ENCODE data around the gene RHOXF1. TPM values are rescaled to one million over a fixed set of nuclear protein-coding genes. Genes with fewer than 3 reads are reported as not detected.
"Not testable (repeated sequence)": the region's sequence is repeated elsewhere in the genome, so short reads cannot be mapped to it uniquely, and the experiment has no call there.

The RHOXF1 gene, protein sequence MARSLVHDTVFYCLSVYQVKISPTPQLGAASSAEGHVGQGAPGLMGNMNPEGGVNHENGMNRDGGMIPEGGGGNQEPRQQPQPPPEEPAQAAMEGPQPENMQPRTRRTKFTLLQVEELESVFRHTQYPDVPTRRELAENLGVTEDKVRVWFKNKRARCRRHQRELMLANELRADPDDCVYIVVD
- total RNA-seq, result 10 to 100 TPM in 1 of 2 donors, not detected in 1; 27.5 TPM

DNA sequence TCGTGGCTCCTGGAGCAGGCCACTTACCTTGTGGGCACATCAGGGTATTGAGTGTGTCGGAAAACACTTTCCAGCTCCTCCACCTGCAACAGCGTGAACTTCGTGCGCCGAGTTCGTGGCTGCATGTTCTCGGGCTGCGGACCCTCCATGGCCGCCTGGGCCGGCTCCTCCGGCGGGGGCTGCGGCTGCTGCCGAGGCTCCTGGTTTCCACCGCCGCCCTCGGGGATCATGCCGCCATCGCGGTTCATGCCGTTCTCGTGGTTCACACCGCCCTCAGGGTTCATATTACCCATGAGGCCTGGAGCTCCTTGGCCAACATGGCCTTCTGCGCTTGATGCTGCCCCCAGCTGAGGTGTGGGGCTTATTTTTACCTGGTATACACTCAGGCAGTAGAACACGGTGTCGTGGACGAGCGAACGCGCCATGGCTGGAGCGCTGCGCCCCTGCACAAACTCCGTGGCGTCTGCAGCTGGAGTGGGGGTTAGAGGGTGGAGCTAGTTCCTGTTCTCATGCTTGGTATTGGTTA lies at the start of gene RHOXF1:
Gene RHOXF1, minus strand, starts transcription at position 476 of the 526 bp plus-strand sequence. Its CDS starts 51 bp downstream, at position 425.
- no peak within 1 kb of the TSS for H3K4me3 ChIP-seq
- DNase-seq (ENCODE audit: low spot score), result no peak
- intact Hi-C loops (cut with DNase I), result no loop called here

DNA sequence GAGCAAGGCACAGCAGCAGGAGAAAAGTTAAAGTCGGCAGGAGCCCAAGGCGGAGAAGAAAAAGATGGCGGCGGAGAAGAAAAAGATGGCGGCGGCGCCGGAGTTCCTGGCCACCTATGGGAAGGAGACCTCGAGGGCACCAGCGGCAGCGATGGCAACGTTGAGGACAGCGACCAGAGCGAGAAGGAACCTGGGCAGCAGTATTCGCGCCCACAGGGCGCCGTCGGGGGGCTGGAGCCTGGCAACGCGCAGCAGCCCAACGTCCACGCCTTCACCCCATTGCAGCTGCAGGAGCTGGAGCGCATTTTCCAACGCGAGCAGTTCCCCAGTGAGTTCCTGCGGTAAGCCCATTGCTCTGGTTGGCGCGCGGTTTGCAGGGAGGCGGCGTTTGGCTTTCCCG lies 43.4 kb upstream of the RHOXF1 start:
- H3K27me3 ChIP-seq (replicated peaks; ENCODE audit: insufficient read depth); H3K4me1 ChIP-seq (replicated peaks); H3K4me3 ChIP-seq; DNase-seq (ENCODE audit: low spot score); intact Hi-C loops (cut with DNase I); H3K27ac ChIP-seq; H3K9me3 ChIP-seq; H3K36me3 ChIP-seq: not testable (repeated sequence)
- 95% methylated on average over 4 of the region's 33 CpGs for WGBS

More for the DNA sequence above, at the start of gene RHOXF1:
- TF ChIP-seq, protein P1, sequence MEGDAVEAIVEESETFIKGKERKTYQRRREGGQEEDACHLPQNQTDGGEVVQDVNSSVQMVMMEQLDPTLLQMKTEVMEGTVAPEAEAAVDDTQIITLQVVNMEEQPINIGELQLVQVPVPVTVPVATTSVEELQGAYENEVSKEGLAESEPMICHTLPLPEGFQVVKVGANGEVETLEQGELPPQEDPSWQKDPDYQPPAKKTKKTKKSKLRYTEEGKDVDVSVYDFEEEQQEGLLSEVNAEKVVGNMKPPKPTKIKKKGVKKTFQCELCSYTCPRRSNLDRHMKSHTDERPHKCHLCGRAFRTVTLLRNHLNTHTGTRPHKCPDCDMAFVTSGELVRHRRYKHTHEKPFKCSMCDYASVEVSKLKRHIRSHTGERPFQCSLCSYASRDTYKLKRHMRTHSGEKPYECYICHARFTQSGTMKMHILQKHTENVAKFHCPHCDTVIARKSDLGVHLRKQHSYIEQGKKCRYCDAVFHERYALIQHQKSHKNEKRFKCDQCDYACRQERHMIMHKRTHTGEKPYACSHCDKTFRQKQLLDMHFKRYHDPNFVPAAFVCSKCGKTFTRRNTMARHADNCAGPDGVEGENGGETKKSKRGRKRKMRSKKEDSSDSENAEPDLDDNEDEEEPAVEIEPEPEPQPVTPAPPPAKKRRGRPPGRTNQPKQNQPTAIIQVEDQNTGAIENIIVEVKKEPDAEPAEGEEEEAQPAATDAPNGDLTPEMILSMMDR (IDR thresholded peaks at IDR 0.05), result no peak
- TF ChIP-seq POLR2AphosphoS5 (IDR thresholded peaks at IDR 0.05) (no peak), POLR2A (IDR thresholded peaks at IDR 0.05) (no peak)
- WGBS, result 98% methylated on average over 12 of the region's 35 CpGs
- Histone ChIP-seq H3K9me3 (no peaks in the 10 kb centered on the region), H3K27me3 (replicated peaks; ENCODE audit: insufficient read depth) (no peaks in the 10 kb centered on the region), H3K36me3 (no peaks in the 10 kb centered on the region), H3K27ac (no peak within 1 kb of the TSS), H3K4me1 (replicated peaks) (no peaks in the 10 kb centered on the region)

DNA sequence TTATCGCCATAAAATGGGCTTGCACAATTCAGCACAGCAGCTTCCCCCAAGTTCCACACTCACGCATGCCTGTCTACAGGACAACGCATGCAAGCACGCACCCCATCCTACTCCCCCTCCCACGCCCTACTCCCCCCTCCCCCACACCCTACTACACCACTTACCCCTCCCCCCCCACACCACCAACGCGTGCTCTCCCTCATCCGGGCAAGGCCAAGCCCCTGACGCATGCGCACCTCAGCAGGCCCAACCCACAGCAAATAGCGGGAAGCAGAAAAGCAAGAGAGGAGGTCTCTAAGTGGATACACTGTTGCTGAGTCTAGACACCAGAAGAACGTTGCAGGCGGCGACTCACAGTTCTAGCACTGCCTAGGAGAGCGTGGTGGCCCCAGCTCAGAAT lies 42.6 kb upstream of the RHOXF1 start, which contains the start of gene RHOXF2:
Gene RHOXF2, plus strand, starts transcription at position 301 of the 400 bp plus-strand sequence. CDS start 138 bp downstream, outside the sequence.
- no CpG with 5 or more reads among the region's 15 CpGs for WGBS
- H3K4me1 ChIP-seq (replicated peaks); H3K4me3 ChIP-seq; H3K9me3 ChIP-seq; H3K27me3 ChIP-seq (replicated peaks; ENCODE audit: insufficient read depth); H3K27ac ChIP-seq; intact Hi-C loops (cut with DNase I); H3K36me3 ChIP-seq; DNase-seq (ENCODE audit: low spot score): not testable (repeated sequence)

DNA sequence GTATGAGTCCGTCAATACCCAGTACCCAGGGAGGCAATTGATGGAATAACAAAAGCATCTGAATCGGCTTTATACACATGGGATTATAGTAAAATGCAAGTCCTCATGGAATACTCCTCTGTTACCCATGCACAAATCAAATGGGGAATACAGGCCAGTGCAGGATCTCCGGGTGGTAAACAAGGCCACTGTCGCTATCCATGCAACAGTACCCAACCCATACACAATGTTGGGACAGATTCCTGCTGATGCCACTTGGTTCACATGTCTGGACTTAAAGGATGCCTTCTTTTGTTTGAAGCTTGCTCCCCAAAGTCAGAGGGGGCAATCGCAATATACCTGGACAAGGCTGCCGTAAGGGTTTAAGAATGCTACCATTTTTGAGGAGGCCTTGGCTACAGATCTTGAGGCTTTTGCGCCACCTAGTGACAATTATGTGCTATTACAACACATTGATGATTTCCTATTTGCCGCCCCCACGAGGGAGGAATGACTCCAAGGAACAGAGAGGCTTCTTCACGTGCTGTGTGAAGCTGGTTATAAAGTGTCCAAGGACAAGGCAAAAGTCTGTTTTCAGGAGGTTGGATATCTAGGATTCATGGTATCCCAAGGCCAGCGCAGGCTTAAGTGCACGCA lies 34.5 kb upstream of the RHOXF1 start:
- H3K4me1 ChIP-seq (replicated peaks); DNase-seq (ENCODE audit: low spot score); H3K36me3 ChIP-seq; intact Hi-C loops (cut with DNase I); H3K27me3 ChIP-seq (replicated peaks; ENCODE audit: insufficient read depth); H3K27ac ChIP-seq; H3K9me3 ChIP-seq; H3K4me3 ChIP-seq: not testable (repeated sequence)
- WGBS, result no CpG with 5 or more reads among the region's 12 CpGs

DNA sequence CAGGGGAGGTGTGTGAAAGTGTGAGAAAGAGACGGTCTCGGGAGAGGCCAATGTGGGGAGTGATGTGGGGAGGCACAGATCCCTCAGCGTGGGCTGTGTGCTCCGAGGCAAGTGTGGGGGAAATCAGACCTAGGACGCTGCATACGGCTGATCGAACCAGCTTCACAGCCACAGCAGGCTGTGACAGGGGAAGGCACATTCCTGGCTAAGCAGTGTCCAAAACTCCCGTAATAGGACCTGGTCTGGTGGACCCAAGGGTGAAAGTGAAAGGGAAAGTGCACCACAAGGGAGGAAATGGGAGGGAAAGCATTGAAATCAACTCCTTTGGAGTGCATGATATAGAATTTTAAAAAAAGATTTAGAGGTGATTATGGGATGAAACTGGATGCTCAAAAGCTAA lies 31.8 kb upstream of the RHOXF1 start:
- WGBS, result 95% methylated on average over 8 of the region's 8 CpGs
- intact Hi-C loops (cut with DNase I), result loop anchor here (10.0 kb wide), 1 partner anchor 67 kb away; no protein-coding TSS in a partner anchor

DNA sequence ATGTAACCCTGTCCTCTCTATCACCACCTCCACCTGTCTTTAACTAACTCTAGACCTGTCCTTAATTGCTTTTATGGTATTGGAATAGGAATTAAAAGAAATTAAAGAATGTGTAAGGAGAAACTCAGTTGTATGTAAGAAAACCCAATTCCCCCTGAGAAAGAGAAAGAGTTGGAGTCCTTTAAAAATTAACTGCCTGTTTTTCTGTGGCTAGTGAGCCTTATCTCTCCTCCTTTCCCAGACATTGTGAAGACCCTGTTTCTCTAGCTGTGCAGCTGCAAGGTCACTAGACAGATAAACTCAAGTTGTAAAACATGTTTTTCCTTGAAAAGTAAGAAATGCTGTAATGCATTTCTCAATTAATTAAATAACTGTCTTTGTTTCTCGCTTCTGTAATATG lies 30.6 kb upstream of the RHOXF1 start:
- intact Hi-C loops (cut with DNase I), result loop anchor here (10.0 kb wide), 1 partner anchor 68 kb away; no protein-coding TSS in a partner anchor
- H3K4me1 ChIP-seq (replicated peaks); H3K27me3 ChIP-seq (replicated peaks; ENCODE audit: insufficient read depth); H3K4me3 ChIP-seq; H3K36me3 ChIP-seq; H3K9me3 ChIP-seq; DNase-seq (ENCODE audit: low spot score); H3K27ac ChIP-seq: not testable (repeated sequence)
- WGBS, result 79% methylated on average over 1 of the region's 1 CpG

More for the DNA sequence above, 31.8 kb upstream of the RHOXF1 start:
- H3K27ac ChIP-seq, result no peak overlapping the region
- no peaks in the 10 kb centered on the region for H3K4me1 ChIP-seq (replicated peaks)
- H3K4me3 ChIP-seq, result no peak overlapping the region
- TF ChIP-seq POLR2A (IDR thresholded peaks at IDR 0.05), result no peak
- TF ChIP-seq, protein P1 (IDR thresholded peaks at IDR 0.05), result no peak
- TF ChIP-seq POLR2AphosphoS5 (IDR thresholded peaks at IDR 0.05), result no peak
- no peaks in the 10 kb centered on the region for H3K9me3 ChIP-seq
- no peak for DNase-seq (ENCODE audit: low spot score)
- H3K27me3 ChIP-seq (replicated peaks; ENCODE audit: insufficient read depth), result no peaks in the 10 kb centered on the region
- no peaks in the 10 kb centered on the region for H3K36me3 ChIP-seq
